Left forelimb (tissue), 1 donor: ENCODE results near the gene ADRA2A.

Experiments
- DNase-seq: peaks from one replicate; pipeline ENCODE4 v3.0.0-alpha.2; 2018; ENCODE audit warnings: low spot score

The ADRA2A gene

GRCh38 chr10:111076682-111077478 is at the start of gene ADRA2A:
TSS of gene ADRA2A (plus strand) at chr10:111077029. CDS start at chr10:111077997, 968 bp downstream.
- DNase-seq = no peak

DNA sequence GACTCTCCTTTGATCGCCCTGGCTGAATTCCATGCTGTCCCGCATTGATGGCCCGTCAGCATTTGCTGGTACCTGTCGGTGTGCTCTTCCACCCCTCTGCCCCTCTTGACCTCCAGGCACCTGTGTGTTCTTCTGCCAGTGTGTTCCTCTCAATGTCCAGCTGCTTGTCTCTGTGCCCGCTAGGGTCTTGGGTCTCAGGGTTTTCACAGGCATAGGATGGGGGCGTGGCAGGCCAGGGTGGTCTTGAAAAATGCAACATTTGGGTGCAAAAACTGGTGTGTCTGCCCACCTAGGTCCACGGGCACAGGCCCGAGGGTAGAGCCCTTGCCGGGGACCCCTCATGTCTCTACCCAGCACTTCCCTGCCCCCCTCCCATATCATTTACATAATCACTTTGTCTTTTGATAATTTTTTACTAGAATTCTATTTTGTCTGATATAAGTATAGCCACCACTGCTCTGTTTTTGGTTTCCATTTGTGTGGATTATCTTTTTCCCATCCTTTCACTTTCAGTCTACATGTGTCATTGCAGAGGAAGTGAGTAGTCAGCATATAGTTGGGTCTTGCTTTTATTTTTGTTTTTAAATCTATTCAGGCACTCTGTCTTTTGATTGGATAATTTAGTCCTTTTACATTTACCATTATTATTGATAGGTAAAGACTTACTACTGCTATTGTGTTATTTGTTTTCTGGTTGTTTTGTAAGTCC is 46.6 kb upstream of the ADRA2A start:
- DNase-seq = no peak

- DNase-seq = no peak
These were observed 42.1 kb upstream of the ADRA2A start for GRCh38 chr10:111034598-111035310.

GRCh38 chr10:111035542-111035941 is 41.3 kb upstream of the ADRA2A start:
- no peak for DNase-seq

DNA sequence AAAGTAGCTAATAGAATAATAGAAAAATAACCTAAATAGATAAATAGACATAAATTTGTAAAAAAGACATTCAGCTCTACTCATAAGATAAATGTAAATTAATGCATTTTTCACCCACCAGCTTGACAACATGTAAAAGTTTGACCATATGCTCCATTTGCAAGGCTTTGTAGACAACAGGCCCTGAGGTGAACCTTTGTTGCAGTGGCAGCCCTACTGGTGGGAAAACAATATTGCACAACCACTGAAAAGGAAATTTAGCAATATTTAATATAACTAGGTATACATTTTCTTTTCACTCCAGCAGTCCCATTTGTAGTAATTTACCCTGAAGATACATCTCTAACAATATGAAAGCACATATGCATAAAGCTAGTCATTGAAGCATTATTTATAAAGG is 39.0 kb upstream of the ADRA2A start:
- no peak for DNase-seq

GRCh38 chr10:111039522-111039921 is 37.3 kb upstream of the ADRA2A start:
- no peak for DNase-seq

DNA sequence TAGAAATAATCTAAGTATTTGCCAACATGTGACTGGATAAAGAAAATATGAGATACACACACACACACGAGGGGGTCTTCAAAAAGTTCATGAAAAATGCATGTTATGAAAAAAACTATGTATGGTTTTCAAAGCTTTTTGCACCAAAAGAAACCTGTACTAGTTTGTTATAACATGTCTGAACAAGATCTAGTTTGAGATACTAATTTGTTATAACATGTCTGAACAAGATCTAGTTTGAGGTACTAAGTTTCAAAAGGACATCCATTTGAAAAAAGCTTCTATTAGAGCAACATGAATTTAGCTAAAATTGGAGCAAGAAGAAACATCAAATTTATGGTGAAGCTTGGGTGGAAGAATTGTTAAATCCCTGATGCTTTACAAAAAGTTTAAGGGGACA is 19.8 kb upstream of the ADRA2A start:
- DNase-seq = no peak

- DNase-seq = no peak
These were observed 13.4 kb upstream of the ADRA2A start for GRCh38 chr10:111063471-111063870.

DNA sequence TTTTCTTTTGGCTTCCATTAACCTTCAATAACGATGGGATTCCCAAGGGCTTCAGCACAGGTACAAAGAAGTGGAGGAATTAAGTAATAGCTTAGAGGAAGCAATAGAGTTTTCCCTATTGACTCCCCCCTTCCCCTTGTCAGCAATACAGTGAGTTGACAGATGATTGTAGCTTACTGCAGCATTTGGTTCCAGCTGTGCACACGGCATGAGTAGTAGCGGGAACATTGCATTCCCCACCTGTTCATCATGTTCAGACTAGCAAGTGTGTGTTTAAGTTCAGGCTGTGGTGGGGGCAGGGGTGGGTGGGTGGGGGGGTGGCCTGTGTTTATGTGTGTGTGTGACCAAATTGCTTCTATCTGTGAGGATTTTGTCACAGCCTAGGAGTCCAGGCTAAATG is 4.6 kb upstream of the ADRA2A start:
- no peak for DNase-seq

DNA sequence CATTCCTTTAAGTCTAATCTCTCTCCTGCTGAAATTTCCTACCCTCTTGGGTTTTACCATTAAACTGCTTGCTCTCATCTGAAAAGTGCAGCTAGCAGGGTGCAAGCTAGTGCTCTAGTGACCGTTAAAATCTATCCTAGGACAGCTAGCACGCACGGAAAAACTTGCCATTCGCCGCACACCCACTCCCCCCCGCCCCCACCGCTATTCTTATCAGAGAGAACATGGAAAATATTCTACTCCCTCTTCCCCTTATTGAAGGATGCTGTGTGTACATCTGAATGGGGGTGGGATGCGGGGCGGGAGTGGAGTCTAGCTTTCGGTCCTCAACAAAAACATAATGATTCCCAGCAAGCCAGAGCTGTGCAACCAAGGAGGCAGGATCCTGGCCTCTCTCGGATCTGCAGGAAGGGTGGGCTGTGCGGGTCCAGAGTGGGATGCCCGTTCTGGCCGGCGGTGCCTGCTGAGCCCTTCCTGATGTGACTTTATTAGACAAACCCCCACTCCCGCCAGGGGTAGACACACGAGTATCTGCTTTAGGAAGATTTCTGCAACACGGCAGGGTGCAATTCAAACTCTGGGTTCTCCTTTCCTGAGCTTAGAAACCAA is 1.1 kb upstream of the ADRA2A start:
- no peak for DNase-seq

DNA sequence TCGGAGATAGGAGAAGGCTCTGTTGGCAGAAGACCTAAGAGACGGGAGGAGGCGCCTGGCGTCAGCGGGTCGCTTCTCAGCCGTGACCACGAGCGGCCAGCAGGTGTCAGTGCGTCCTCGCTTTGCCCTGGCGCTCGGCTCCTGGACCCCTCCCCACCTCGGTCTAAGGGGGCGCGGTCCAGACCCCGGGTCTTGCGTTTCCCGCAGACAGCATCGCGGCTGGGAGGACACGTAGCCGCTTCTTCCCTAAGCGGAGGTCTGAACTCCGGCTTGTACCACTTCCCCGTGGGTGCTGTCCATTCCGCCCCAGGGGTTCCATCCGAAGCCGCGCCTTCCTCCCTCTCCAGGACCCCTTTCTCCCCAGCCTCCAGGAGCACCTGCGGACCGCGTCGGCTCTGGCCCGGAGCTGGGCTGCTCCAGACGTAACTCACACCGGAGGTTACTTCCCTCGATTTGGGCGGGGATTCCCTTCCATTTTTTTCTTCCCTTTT is 593 bp upstream of the ADRA2A start:
- DNase-seq = peak; percentile 82

DNA sequence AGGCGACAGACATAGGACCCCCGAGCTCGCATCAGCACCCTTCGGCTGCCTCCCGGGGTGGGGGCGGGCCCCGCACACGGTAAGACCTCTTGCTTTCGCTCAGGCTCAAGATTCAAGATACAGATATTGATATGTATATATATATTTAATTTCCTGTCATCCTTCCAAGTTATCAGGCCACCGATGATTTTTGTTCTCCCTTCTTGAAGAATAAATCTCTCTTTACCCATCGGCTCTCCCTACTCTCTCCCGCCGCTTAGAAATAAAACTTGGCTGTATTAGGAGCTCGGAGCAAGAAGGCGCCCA is 603 bp downstream of the ADRA2A start:
- DNase-seq = no peak

DNA sequence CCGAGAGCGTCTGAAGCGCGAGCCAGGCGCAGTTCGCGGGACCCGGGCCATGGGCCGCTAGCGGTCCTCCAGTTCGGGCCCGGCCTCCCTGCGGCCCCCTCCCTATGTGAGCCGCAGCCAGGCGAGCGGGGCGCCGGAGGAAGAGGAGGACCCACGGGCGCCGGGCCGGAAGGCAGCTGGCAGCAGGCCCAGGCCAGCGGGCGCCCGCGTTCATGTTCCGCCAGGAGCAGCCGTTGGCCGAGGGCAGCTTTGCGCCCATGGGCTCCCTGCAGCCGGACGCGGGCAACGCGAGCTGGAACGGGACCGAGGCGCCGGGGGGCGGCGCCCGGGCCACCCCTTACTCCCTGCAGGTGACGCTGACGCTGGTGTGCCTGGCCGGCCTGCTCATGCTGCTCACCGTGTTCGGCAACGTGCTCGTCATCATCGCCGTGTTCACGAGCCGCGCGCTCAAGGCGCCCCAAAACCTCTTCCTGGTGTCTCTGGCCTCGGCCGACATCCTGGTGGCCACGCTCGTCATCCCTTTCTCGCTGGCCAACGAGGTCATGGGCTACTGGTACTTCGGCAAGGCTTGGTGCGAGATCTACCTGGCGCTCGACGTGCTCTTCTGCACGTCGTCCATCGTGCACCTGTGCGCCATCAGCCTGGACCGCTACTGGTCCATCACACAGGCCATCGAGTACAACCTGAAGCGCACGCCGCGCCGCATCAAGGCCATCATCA is 1.1 kb downstream of the ADRA2A start:
- DNase-seq = no peak

GRCh38 chr10:111078505-111079185 is 1.8 kb downstream of the ADRA2A start:
- DNase-seq = no peak

- DNase-seq = no peak
These were observed 2.5 kb downstream of the ADRA2A start for GRCh38 chr10:111079241-111079760.

- no peak for DNase-seq
These were observed 3.0 kb downstream of the ADRA2A start for GRCh38 chr10:111079781-111080180.

DNA sequence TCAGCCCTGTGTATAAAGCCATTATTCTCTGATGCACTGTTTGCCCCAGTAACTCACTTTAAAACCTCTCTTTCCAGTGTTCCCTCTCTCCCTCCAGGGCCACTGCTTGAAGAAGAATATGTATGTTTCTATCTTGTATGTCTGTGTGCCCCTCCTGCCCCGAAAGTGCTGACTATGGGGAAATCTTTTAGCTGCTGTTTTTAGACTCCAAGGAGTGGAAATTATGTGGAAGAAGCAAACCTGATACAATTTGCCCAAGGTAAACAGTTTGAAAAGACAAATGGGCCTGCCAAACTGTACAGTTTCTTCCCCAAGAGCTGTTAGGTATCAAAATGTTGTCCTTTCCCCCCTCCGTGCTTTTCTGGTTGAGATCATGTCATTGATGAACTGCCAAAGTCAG is 3.4 kb downstream of the ADRA2A start:
- no peak for DNase-seq

GRCh38 chr10:111081595-111081994 is 4.8 kb downstream of the ADRA2A start:
- no peak for DNase-seq

GRCh38 chr10:111082102-111082975 is 5.5 kb downstream of the ADRA2A start:
- DNase-seq = no peak
